ENCODE results near the gene PDZD2.

PDZD2 gene

GRCh38 chr5:31604644-31605043, 34.3 kb upstream of the PDZD2 start:
- Histone ChIP-seq H3K36me3 (replicated peaks) (no peaks in the 10 kb centered on the region), H3K27ac (no peak overlapping the region), H3K4me3 (ENCODE audit: low read depth, low read length) (no peak overlapping the region), H3K27me3 (replicated peaks) (no peaks in the 10 kb centered on the region)
- no peak for TF ChIP-seq CTCF (IDR thresholded peaks at IDR 0.05; ENCODE audit: low read depth, low read length, missing control alignments)
- in situ Hi-C loops (cut with HindIII; ENCODE audit: low pct_ligation_motif_present, low sequenced_read_pairs) = no loop called here
- no peak for DNase-seq

- TF ChIP-seq CTCF (IDR thresholded peaks at IDR 0.05; ENCODE audit: low read depth, low read length, missing control alignments) = no peak
- Histone ChIP-seq H3K27me3 (replicated peaks) (no peaks in the 10 kb centered on the region), H3K27ac (no peak overlapping the region), H3K36me3 (replicated peaks) (no peaks in the 10 kb centered on the region), H3K4me3 (ENCODE audit: low read depth, low read length) (no peak overlapping the region)
- no peak for DNase-seq
- in situ Hi-C loops (cut with HindIII; ENCODE audit: low pct_ligation_motif_present, low sequenced_read_pairs) = no loop called here
Observed at GRCh38 chr5:31605920-31606319, 33.0 kb upstream of the PDZD2 start.

GRCh38 chr5:31607546-31607945, 31.4 kb upstream of the PDZD2 start:
- no peak for DNase-seq
- no peaks in the 10 kb centered on the region for H3K27me3 ChIP-seq (replicated peaks)
- TF ChIP-seq CTCF (IDR thresholded peaks at IDR 0.05; ENCODE audit: low read depth, low read length, missing control alignments) = no peak
- H3K27ac ChIP-seq = no peak overlapping the region
- no peaks in the 10 kb centered on the region for H3K36me3 ChIP-seq (replicated peaks)
- in situ Hi-C loops (cut with HindIII; ENCODE audit: low pct_ligation_motif_present, low sequenced_read_pairs) = no loop called here
- no peak overlapping the region for H3K4me3 ChIP-seq (ENCODE audit: low read depth, low read length)

GRCh38 chr5:31611002-31611401, 27.9 kb upstream of the PDZD2 start:
- in situ Hi-C loops (cut with HindIII; ENCODE audit: low pct_ligation_motif_present, low sequenced_read_pairs) = no loop called here
- no peaks in the 10 kb centered on the region for H3K27me3 ChIP-seq (replicated peaks)
- no peak overlapping the region for H3K4me3 ChIP-seq (ENCODE audit: low read depth, low read length)
- no peak overlapping the region for H3K27ac ChIP-seq
- TF ChIP-seq CTCF (IDR thresholded peaks at IDR 0.05; ENCODE audit: low read depth, low read length, missing control alignments) = no peak
- no peaks in the 10 kb centered on the region for H3K36me3 ChIP-seq (replicated peaks)
- no peak for DNase-seq

- H3K27ac ChIP-seq = no peak overlapping the region
Observed at GRCh38 chr5:31613651-31614050, 25.3 kb upstream of the PDZD2 start.

More at GRCh38 chr5:31613651-31614050, 25.3 kb upstream of the PDZD2 start:
- no peak overlapping the region for H3K4me3 ChIP-seq (ENCODE audit: low read depth, low read length)
- no peaks in the 10 kb centered on the region for H3K27me3 ChIP-seq (replicated peaks)
- DNase-seq = no peak
- in situ Hi-C loops (cut with HindIII; ENCODE audit: low pct_ligation_motif_present, low sequenced_read_pairs) = no loop called here
- no peak for TF ChIP-seq CTCF (IDR thresholded peaks at IDR 0.05; ENCODE audit: low read depth, low read length, missing control alignments)
- H3K36me3 ChIP-seq (replicated peaks) = no peaks in the 10 kb centered on the region

Measured in brain microvascular endothelial cell (primary cell).